ENCODE measurements around the gene RBM41.

DNA sequence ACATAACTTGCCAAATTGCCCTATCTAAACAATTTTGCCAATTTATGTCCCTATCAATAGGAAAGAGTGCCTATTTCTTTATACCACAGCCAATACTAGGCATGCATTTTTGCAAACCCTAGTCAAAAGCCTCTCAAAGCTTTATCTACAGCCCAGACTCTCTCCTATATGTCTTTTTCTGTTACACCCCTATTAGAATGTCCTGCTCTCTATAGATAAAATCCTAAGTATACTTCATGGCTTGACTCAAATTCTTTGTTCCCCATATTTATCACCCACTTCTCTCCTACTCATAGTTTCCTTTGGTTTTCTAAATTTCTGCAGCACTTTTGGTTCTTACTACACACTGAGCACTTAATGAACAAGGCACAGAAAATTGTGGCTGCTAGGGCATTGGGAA is 49.6 kb upstream of the RBM41 start:
- TF ChIP-seq POLR2A (IDR thresholded peaks at IDR 0.05; ENCODE audit: low read depth, low read length) (no peak), POLR2AphosphoS5 (IDR thresholded peaks at IDR 0.05; ENCODE audit: insufficient read depth, low read depth, low read length) (no peak), MYC (IDR thresholded peaks at IDR 0.05; ENCODE audit: low read depth, low read length) (no peak)
- TF ChIP-seq, protein P1, sequence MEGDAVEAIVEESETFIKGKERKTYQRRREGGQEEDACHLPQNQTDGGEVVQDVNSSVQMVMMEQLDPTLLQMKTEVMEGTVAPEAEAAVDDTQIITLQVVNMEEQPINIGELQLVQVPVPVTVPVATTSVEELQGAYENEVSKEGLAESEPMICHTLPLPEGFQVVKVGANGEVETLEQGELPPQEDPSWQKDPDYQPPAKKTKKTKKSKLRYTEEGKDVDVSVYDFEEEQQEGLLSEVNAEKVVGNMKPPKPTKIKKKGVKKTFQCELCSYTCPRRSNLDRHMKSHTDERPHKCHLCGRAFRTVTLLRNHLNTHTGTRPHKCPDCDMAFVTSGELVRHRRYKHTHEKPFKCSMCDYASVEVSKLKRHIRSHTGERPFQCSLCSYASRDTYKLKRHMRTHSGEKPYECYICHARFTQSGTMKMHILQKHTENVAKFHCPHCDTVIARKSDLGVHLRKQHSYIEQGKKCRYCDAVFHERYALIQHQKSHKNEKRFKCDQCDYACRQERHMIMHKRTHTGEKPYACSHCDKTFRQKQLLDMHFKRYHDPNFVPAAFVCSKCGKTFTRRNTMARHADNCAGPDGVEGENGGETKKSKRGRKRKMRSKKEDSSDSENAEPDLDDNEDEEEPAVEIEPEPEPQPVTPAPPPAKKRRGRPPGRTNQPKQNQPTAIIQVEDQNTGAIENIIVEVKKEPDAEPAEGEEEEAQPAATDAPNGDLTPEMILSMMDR (IDR thresholded peaks at IDR 0.05; ENCODE audit: extremely low read depth in 1 of 2, insufficient read depth in 1 of 2, low read depth in 1 of 2, low read length in 2 of 2): no peak
